ENCODE results near the gene UBXN6. TPM values are rescaled to one million over a fixed set of nuclear protein-coding genes. Genes with fewer than 3 reads are reported as not detected.

UBXN6 gene
- total RNA-seq, 1 donor from 2014 or later: 560 TPM

GRCh38 chr19:4501691-4502090 lies 44.1 kb upstream of the UBXN6 start:
- no peak for DNase-seq (ENCODE audit: low spot score in 2 of 2)
- H3K9me3 ChIP-seq: no peaks in the 10 kb centered on the region
- peaks cover 58 to 80% of the 10 kb centered on the region in 2 donors for H3K36me3 ChIP-seq
- TF ChIP-seq CTCF (IDR thresholded peaks at IDR 0.05): no peak
- no peaks in the 10 kb centered on the region for H3K4me1 ChIP-seq
- intact Hi-C loops (cut with DNase I): no loop called here
- H3K4me3 ChIP-seq: no peak overlapping the region
- H3K27me3 ChIP-seq: no peaks in the 10 kb centered on the region
- no peak overlapping the region for H3K27ac ChIP-seq

- Histone ChIP-seq H3K27ac (no peak overlapping the region), H3K36me3 (peaks cover 65 to 87% of the 10 kb centered on the region in 2 donors)
Measured at GRCh38 chr19:4500841-4501591, 43.4 kb upstream of the UBXN6 start.

GRCh38 chr19:4499855-4500254 lies 42.3 kb upstream of the UBXN6 start:
- TF ChIP-seq CTCF (IDR thresholded peaks at IDR 0.05): no peak
- intact Hi-C loops (cut with DNase I): no loop called here
- H3K36me3 ChIP-seq: peaks cover 71 to 89% of the 10 kb centered on the region in 2 donors
- DNase-seq (ENCODE audit: low spot score in 2 of 2): no peak
- no peaks in the 10 kb centered on the region for H3K4me1 ChIP-seq
- no peak overlapping the region for H3K27ac ChIP-seq
- H3K4me3 ChIP-seq: no peak overlapping the region
- H3K27me3 ChIP-seq: no peaks in the 10 kb centered on the region
- H3K9me3 ChIP-seq: no peaks in the 10 kb centered on the region

More at GRCh38 chr19:4500841-4501591, 43.4 kb upstream of the UBXN6 start:
- H3K9me3 ChIP-seq: no peaks in the 10 kb centered on the region
- H3K27me3 ChIP-seq: no peaks in the 10 kb centered on the region
- no peak for DNase-seq (ENCODE audit: low spot score in 2 of 2)
- no peak overlapping the region for H3K4me3 ChIP-seq
- no peak for TF ChIP-seq CTCF (IDR thresholded peaks at IDR 0.05)
- no peaks in the 10 kb centered on the region for H3K4me1 ChIP-seq
- intact Hi-C loops (cut with DNase I): no loop called here

GRCh38 chr19:4499318-4499717 lies 41.7 kb upstream of the UBXN6 start:
- DNase-seq (ENCODE audit: low spot score in 2 of 2): no peak
- no peaks in the 10 kb centered on the region for H3K4me1 ChIP-seq
- H3K9me3 ChIP-seq: no peaks in the 10 kb centered on the region
- H3K27ac ChIP-seq: no peak overlapping the region
- no peaks in the 10 kb centered on the region for H3K27me3 ChIP-seq
- H3K36me3 ChIP-seq: peaks cover 76 to 89% of the 10 kb centered on the region in 2 donors
- no peak for TF ChIP-seq CTCF (IDR thresholded peaks at IDR 0.05)
- intact Hi-C loops (cut with DNase I): no loop called here
- H3K4me3 ChIP-seq: no peak overlapping the region

GRCh38 chr19:4498694-4499093 lies 41.1 kb upstream of the UBXN6 start:
- no peaks in the 10 kb centered on the region for H3K4me1 ChIP-seq
- no peak overlapping the region for H3K27ac ChIP-seq
- TF ChIP-seq CTCF (IDR thresholded peaks at IDR 0.05): no peak
- DNase-seq (ENCODE audit: low spot score in 2 of 2): no peak
- no peaks in the 10 kb centered on the region for H3K27me3 ChIP-seq
- intact Hi-C loops (cut with DNase I): no loop called here
- H3K36me3 ChIP-seq: peaks cover 82 to 91% of the 10 kb centered on the region in 2 donors
- no peaks in the 10 kb centered on the region for H3K9me3 ChIP-seq
- no peak overlapping the region for H3K4me3 ChIP-seq

All from ascending aorta (tissue), 2 donors.